Bronchial epithelial cell (primary cell): ENCODE measurements around the gene TNK2. TPM values are rescaled to one million over a fixed set of nuclear protein-coding genes. Genes with fewer than 3 reads are reported as not detected.
A peak's percentile ranks its signal among the peaks of the same experiment; 100 is the strongest.

ENCODE experiments used
- DNase-seq: peaks from one replicate; pipeline ENCODE4 v3.0.0-alpha.2; 2010; ENCODE audit warnings: low read depth
- FAIRE-seq: peaks from 2 replicates; lab custom pipeline; 2011; peaks lifted over from hg19 to GRCh38; lab: Jason Lieb, UNC
- H3K27me3 ChIP-seq: 2 replicates; pipeline ENCODE4 v1.5.1; 2011; ENCODE audit warnings: low read length; ENCODE audit not compliant: control insufficient read depth, insufficient read depth
- H3K36me3 ChIP-seq: 2 replicates; pipeline ENCODE4 v1.5.1; 2011; ENCODE audit warnings: low read length; ENCODE audit not compliant: control insufficient read depth, insufficient read depth
- H3K4me3 ChIP-seq: 2 replicates; pipeline ENCODE4 v1.5.1; 2011; ENCODE audit warnings: mild to moderate bottlenecking, low read depth, low read length, control low read depth
- total RNA-seq: library from RNA; depleted of rRNA; stranded (reverse); fragments of >200 nt; gene quantifications from 2 replicates; pipeline ENCODE4 v1.2.1, GENCODE V29; 2014
- TF ChIP-seq, protein P1 (sequence below): IDR thresholded peaks from 2 replicates; pipeline ENCODE4 v1.5.1; 2011; ENCODE audit warnings: mild to moderate bottlenecking, moderate library complexity, low read length, control low read depth, inconsistent platforms; ENCODE audit not compliant: insufficient read depth, severe bottlenecking

Gene TNK2
- total RNA-seq, 1 donor from 2014 or later: 6.3 TPM

- Histone ChIP-seq H3K27me3 (no peaks in the 10 kb centered on the region), H3K4me3 (no peak overlapping the region), H3K36me3 (peaks cover 32% of the 10 kb centered on the region)
- TF ChIP-seq, protein P1, sequence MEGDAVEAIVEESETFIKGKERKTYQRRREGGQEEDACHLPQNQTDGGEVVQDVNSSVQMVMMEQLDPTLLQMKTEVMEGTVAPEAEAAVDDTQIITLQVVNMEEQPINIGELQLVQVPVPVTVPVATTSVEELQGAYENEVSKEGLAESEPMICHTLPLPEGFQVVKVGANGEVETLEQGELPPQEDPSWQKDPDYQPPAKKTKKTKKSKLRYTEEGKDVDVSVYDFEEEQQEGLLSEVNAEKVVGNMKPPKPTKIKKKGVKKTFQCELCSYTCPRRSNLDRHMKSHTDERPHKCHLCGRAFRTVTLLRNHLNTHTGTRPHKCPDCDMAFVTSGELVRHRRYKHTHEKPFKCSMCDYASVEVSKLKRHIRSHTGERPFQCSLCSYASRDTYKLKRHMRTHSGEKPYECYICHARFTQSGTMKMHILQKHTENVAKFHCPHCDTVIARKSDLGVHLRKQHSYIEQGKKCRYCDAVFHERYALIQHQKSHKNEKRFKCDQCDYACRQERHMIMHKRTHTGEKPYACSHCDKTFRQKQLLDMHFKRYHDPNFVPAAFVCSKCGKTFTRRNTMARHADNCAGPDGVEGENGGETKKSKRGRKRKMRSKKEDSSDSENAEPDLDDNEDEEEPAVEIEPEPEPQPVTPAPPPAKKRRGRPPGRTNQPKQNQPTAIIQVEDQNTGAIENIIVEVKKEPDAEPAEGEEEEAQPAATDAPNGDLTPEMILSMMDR: no peak
- FAIRE-seq (no peak), DNase-seq (no peak)
Observed at GRCh38 chr3:195887670-195888069, 20.7 kb downstream of the TNK2 start.

- DNase-seq (peak; percentile 28), FAIRE-seq (no peak)
- Histone ChIP-seq H3K4me3 (no peak overlapping the region), H3K36me3 (peaks cover 33% of the 10 kb centered on the region), H3K27me3 (no peaks in the 10 kb centered on the region)
- TF ChIP-seq, protein P1: no peak
Observed at GRCh38 chr3:195886181-195887141, 21.9 kb downstream of the TNK2 start.

GRCh38 chr3:195885036-195885891 is 23.1 kb downstream of the TNK2 start:
- FAIRE-seq (no peak), DNase-seq (no peak)
- Histone ChIP-seq H3K36me3 (peaks cover 33% of the 10 kb centered on the region), H3K27me3 (no peaks in the 10 kb centered on the region), H3K4me3 (no peak overlapping the region)
- TF ChIP-seq, protein P1: no peak

- H3K36me3 ChIP-seq: peaks cover 36% of the 10 kb centered on the region
- no peak overlapping the region for H3K4me3 ChIP-seq
- no peak for FAIRE-seq
- H3K27me3 ChIP-seq: no peaks in the 10 kb centered on the region
- no peak for DNase-seq
- TF ChIP-seq, protein P1: no peak
Observed at GRCh38 chr3:195884691-195885035, 23.7 kb downstream of the TNK2 start.

DNA sequence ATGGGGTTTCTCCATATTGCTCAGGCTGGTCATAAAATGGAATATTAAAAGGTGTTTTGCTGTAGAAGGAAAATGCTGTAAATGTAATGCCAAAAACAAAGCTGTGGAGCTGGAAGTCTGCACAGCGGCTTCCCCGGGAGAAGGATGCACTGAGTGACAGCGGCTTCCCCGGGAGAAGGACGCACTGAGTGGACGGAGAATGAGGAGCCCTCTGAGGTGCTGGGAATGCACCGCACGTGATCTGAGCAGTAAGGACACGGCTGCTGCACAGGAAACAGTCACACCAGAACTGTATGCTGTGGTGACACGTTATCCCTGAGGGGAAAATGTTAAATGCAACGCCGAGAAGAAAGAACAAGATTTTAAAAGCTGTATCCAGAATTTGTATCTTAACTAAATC is 24.6 kb downstream of the TNK2 start:
- no peak for DNase-seq
- no peak overlapping the region for H3K4me3 ChIP-seq
- TF ChIP-seq, protein P1: no peak
- no peaks in the 10 kb centered on the region for H3K27me3 ChIP-seq
- H3K36me3 ChIP-seq: peaks cover 39% of the 10 kb centered on the region
- FAIRE-seq: no peak
